ENCODE data around the gene VPS37B.

- TF ChIP-seq CTCF (IDR thresholded peaks at IDR 0.05; ENCODE audit: control extremely low read depth in 1 of 3, insufficient read depth in 1 of 3, low read depth in 1 of 3, low read length in 3 of 3) (no peak), TEAD4 (IDR thresholded peaks at IDR 0.05; ENCODE audit: low read depth, low read length) (peak; percentile 85)
Observed at GRCh38 chr12:122845041-122845864, 50.7 kb downstream of the VPS37B start.

Data from H1 (cell line).